Neuronal stem cell (in vitro differentiated cells): ENCODE measurements around the gene RBM42.

Experiments used
- DNase-seq: peaks from one replicate; pipeline ENCODE4 v3.0.0-alpha.2; 2013; ENCODE audit warnings: low spot score
- H2AFZ ChIP-seq: one replicate; pipeline ENCODE4 v1.6.1; 2013; ENCODE audit warnings: mild to moderate bottlenecking, low read length, inconsistent platforms
- H2AK5ac ChIP-seq: 2 replicates; pipeline ENCODE4 v1.6.1; 2013; ENCODE audit warnings: low read depth, mild to moderate bottlenecking, inconsistent platforms, low read length, moderate library complexity, mixed read lengths
- H2BK120ac ChIP-seq: 2 replicates; pipeline ENCODE4 v1.6.1; 2013; ENCODE audit warnings: low read depth, mild to moderate bottlenecking, inconsistent platforms, low read length, moderate library complexity, mixed read lengths
- H2BK12ac ChIP-seq: one replicate; pipeline ENCODE4 v1.6.1; 2013; ENCODE audit warnings: low read length, inconsistent platforms
- H2BK15ac ChIP-seq: 2 replicates; pipeline ENCODE4 v1.6.1; 2013; ENCODE audit warnings: mild to moderate bottlenecking, low read length, inconsistent platforms, mixed read lengths
- H2BK5ac ChIP-seq: one replicate; pipeline ENCODE4 v1.6.1; 2013; ENCODE audit warnings: inconsistent platforms, mild to moderate bottlenecking, low read length, moderate library complexity
- H3K14ac ChIP-seq: one replicate; pipeline ENCODE4 v1.6.1; 2013; ENCODE audit warnings: low read length, inconsistent platforms
- H3K18ac ChIP-seq: 2 replicates; pipeline ENCODE4 v1.6.1; 2013; ENCODE audit warnings: low read length, inconsistent platforms
- H3K23ac ChIP-seq: 2 replicates; pipeline ENCODE4 v1.6.1; 2013; ENCODE audit warnings: low read depth, mild to moderate bottlenecking, mixed read lengths, low read length, inconsistent platforms; ENCODE audit not compliant: poor library complexity
- H3K27ac ChIP-seq: replicated peaks from 3 replicates; pipeline ENCODE4 v1.5.1; 2013; ENCODE audit warnings: low read length, inconsistent platforms
- H3K27me3 ChIP-seq, 3 experiments: 2 replicates each; pipeline ENCODE4 v1.6.1; 2013; ENCODE audit warnings: low read length in 3 of 3, mild to moderate bottlenecking in 2 of 3, inconsistent platforms in 1 of 3, low read depth in 1 of 3, mixed read lengths in 1 of 3, moderate library complexity in 1 of 3; ENCODE audit not compliant: control insufficient read depth in 3 of 3, insufficient read depth in 3 of 3
- H3K36me3 ChIP-seq, 2 donors: replicated peaks in 1 of 2; 2 replicates each; pipeline ENCODE4 v1.6.1; 2013; ENCODE audit warnings: low read length in 2 of 2; ENCODE audit not compliant: control insufficient read depth in 2 of 2, insufficient read depth in 2 of 2
- H3K4ac ChIP-seq: 2 replicates; pipeline ENCODE4 v1.6.1; 2013; ENCODE audit warnings: inconsistent platforms, mild to moderate bottlenecking, low read length, moderate library complexity
- H3K4me1 ChIP-seq, 2 donors: 1 replicate in 1 of 2; 2 replicates in 1 of 2; pipeline ENCODE4 v1.6.1; 2013; ENCODE audit warnings: low read length in 2 of 2, low read depth in 1 of 2; ENCODE audit not compliant: control insufficient read depth in 2 of 2, insufficient read depth in 1 of 2
- H3K4me2 ChIP-seq: one replicate; pipeline ENCODE4 v1.6.1; 2013; ENCODE audit warnings: mild to moderate bottlenecking, low read length, inconsistent platforms; ENCODE audit not compliant: insufficient read depth, poor library complexity, severe bottlenecking
- H3K4me3 ChIP-seq, 2 donors: 2 replicates each; pipeline ENCODE4 v1.5.1; 2013; ENCODE audit warnings: low read length in 2 of 2, mild to moderate bottlenecking in 2 of 2, inconsistent platforms in 1 of 2, moderate library complexity in 1 of 2
- H3K79me1 ChIP-seq: one replicate; pipeline ENCODE4 v1.6.1; 2013; ENCODE audit warnings: low read depth, mild to moderate bottlenecking, inconsistent platforms, low read length, moderate library complexity
- H3K9ac ChIP-seq: one replicate; pipeline ENCODE4 v1.6.1; 2013; ENCODE audit warnings: mild to moderate bottlenecking, low read depth, low read length, inconsistent platforms; ENCODE audit not compliant: poor library complexity
- H3K9me3 ChIP-seq, 2 donors: replicated peaks in 1 of 2; 2 replicates each; pipeline versions ENCODE3 to v1.6.1; 2013; ENCODE audit warnings: low read length in 2 of 2, mild to moderate bottlenecking in 2 of 2, inconsistent platforms in 1 of 2, low read depth in 1 of 2, mixed read lengths in 1 of 2, moderate library complexity in 1 of 2; ENCODE audit not compliant: control insufficient read depth in 2 of 2, insufficient read depth in 1 of 2
- H4K8ac ChIP-seq: one replicate; pipeline ENCODE4 v1.6.1; 2013; ENCODE audit warnings: low read depth, mild to moderate bottlenecking, inconsistent platforms, low read length, moderate library complexity
- H4K91ac ChIP-seq: one replicate; pipeline ENCODE4 v1.6.1; 2013; ENCODE audit warnings: low read length, low read depth, mild to moderate bottlenecking, inconsistent platforms; ENCODE audit not compliant: poor library complexity
- WGBS, 2 donors: extraction: QIAGEN DNeasy Blood & Tissue Kit; methylation state at CpG; one replicate each; pipeline ENCODE4 v1.1.7; 2013; ENCODE audit warnings: missing lambda C conversion rate in 2 of 2, mixed read lengths in 1 of 2; ENCODE audit not compliant: insufficient read length in 2 of 2, insufficient replicate concordance in 1 of 2; ENCODE audit errors: extremely low coverage in 2 of 2; 5-methylcytosine and 5-hydroxymethylcytosine counted together

RBM42 gene

DNA sequence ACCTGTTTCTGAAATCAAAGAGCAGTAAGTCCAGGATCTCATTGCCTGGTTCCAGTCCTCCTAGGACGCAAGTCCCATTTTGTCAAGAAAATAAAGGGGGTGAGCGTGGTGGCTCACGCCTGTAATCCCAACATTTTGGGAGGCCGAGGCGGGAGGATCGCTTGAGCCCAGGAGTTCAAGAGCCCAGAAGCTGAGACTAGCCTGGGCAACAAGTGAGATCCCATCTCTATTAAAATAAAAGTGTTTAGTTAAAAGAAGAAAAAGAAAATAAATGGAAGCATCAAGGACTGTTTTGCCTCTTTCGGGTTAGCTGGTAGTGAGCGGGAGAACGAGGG is 16.6 kb upstream of the RBM42 start:
- Histone ChIP-seq H3K4me2 (no peak overlapping the region), H3K79me1 (peaks cover 4% of the 10 kb centered on the region), H3K27me3 (no peaks in the 10 kb centered on the region), H3K4me3 (peak overlapping the region in 1 of 2 donors; percentile 88), H4K8ac (no peak overlapping the region), H3K18ac (no peak overlapping the region), H3K9me3 (peaks cover 0 to 3% of the 10 kb centered on the region in 2 donors), H4K91ac (no peak overlapping the region), H2BK120ac (no peak overlapping the region), H2AFZ (peak overlapping the region; percentile 96), H2BK5ac (no peak overlapping the region), H3K23ac (no peak overlapping the region), H3K27ac (no peak overlapping the region), H3K4ac (no peak overlapping the region), H2BK15ac (no peak overlapping the region), H3K14ac (no peak overlapping the region), H2BK12ac (no peak overlapping the region), H2AK5ac (no peak overlapping the region), H3K4me1 (peaks cover 0 to 2% of the 10 kb centered on the region in 2 donors), H3K36me3 (peaks cover 15 to 28% of the 10 kb centered on the region in 2 donors), H3K9ac (peak overlapping the region; percentile 54)
- WGBS, 2 donors, result no CpG with 5 or more reads among the region's 9 CpGs
- DNase-seq, result peak; percentile 9

DNA sequence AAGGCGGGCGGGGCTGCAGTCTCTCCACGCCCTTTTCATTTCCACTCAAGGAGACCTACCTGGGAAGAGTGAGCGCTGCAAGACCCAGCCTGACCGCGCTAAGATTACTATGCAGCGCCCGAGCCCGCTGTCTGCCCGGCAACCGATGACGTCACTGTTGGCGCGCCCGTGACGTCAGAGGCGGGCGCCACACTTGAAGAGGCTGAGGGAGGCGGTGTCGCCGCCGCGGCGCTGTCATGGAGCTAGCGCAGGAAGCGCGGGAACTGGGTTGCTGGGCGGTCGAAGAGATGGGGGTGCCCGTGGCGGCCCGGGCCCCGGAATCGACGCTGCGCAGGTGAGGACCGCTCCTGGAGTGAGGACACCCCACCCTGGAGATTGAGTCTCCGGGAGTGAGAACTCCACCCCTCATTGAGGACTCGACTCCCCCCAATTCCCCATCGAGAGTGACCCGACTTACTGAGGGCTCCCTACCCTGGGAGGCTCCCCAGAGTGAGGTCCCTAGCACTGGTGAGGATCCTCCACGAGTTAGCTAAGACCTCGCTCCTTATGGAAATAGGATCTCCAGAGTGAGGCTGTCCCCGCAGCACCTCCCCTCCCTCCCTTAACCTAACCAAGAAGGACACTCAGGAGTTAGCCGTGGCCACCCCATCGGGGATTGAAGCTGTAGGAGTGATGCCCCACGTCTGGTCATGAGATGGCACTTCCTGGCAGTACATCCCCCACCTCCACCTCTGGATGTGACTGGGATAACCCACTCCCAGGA is 16.1 kb upstream of the RBM42 start, which contains the start of gene HAUS5:
Gene HAUS5 (plus strand): TSS at position 177 of the 763 bp plus-strand sequence. CDS start 60 bp downstream, at position 237.
- Histone ChIP-seq H3K14ac (peak within 1 kb of the TSS; percentile 14), H3K23ac (peak within 1 kb of the TSS; percentile 69), H2BK12ac (no peak within 1 kb of the TSS), H4K91ac (no peak within 1 kb of the TSS), H2BK15ac (peak within 1 kb of the TSS; percentile 14), H3K27ac (no peak within 1 kb of the TSS), H3K4me3 (peak within 1 kb of the TSS; percentile 88 to 89), H3K4me2 (peak within 1 kb of the TSS; percentile 91), H3K18ac (peak within 1 kb of the TSS; percentile 97), H2BK120ac (no peak within 1 kb of the TSS), H3K4me1 (peaks cover 0 to 2% of the 10 kb centered on the region in 2 donors), H3K9ac (peak within 1 kb of the TSS; percentile 96), H2BK5ac (no peak within 1 kb of the TSS), H3K4ac (no peak within 1 kb of the TSS), H3K27me3 (no peaks in the 10 kb centered on the region), H3K36me3 (peaks cover 20 to 34% of the 10 kb centered on the region in 2 donors), H2AFZ (peak within 1 kb of the TSS; percentile 96), H3K9me3 (peaks cover 0 to 3% of the 10 kb centered on the region in 2 donors), H3K79me1 (peaks cover 4% of the 10 kb centered on the region), H2AK5ac (peak within 1 kb of the TSS; percentile 93), H4K8ac (peak within 1 kb of the TSS; percentile 99)
- peak; percentile 95 for DNase-seq
- no CpG with 5 or more reads among the region's 47 CpGs for WGBS, 2 donors

DNA sequence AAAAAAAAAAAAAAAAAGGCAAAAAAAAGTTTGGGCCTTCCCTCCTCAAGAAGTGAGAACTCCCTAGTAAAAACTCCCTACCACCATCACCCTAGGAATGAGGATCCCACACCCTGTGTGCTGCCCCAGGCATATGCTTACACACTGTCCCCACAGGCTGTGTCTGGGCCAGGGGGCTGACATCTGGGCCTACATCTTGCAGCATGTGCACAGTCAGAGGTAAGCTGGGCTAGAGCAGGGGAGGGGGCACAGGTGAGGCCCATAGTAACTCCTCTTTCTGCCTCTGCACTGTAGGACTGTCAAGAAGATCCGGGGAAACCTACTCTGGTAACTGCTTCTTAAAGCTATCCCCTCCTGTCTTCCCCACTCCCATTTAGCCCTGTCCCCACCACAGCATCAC is 15.3 kb upstream of the RBM42 start:
- no peaks in the 10 kb centered on the region for H3K9me3 ChIP-seq
- H4K91ac ChIP-seq, result no peak overlapping the region
- no peak overlapping the region for H2BK5ac ChIP-seq
- H3K4me3 ChIP-seq, result peak overlapping the region; percentile 40 to 88
- no peak overlapping the region for H3K27ac ChIP-seq
- no peak overlapping the region for H3K9ac ChIP-seq
- H3K18ac ChIP-seq, result no peak overlapping the region
- no peak overlapping the region for H3K23ac ChIP-seq
- peaks cover 22 to 41% of the 10 kb centered on the region in 2 donors for H3K36me3 ChIP-seq
- H2BK12ac ChIP-seq, result no peak overlapping the region
- no CpG with 5 or more reads among the region's 1 CpG for WGBS, 2 donors
- no peak overlapping the region for H3K14ac ChIP-seq
- no peak overlapping the region for H2BK120ac ChIP-seq
- H2AFZ ChIP-seq, result no peak overlapping the region
- no peaks in the 10 kb centered on the region for H3K27me3 ChIP-seq
- peak overlapping the region; percentile 91 for H3K4me2 ChIP-seq
- H2BK15ac ChIP-seq, result no peak overlapping the region
- H2AK5ac ChIP-seq, result no peak overlapping the region
- H3K79me1 ChIP-seq, result peaks cover 6% of the 10 kb centered on the region
- peaks cover 0 to 2% of the 10 kb centered on the region in 2 donors for H3K4me1 ChIP-seq
- no peak overlapping the region for H3K4ac ChIP-seq
- H4K8ac ChIP-seq, result no peak overlapping the region
- DNase-seq, result no peak

DNA sequence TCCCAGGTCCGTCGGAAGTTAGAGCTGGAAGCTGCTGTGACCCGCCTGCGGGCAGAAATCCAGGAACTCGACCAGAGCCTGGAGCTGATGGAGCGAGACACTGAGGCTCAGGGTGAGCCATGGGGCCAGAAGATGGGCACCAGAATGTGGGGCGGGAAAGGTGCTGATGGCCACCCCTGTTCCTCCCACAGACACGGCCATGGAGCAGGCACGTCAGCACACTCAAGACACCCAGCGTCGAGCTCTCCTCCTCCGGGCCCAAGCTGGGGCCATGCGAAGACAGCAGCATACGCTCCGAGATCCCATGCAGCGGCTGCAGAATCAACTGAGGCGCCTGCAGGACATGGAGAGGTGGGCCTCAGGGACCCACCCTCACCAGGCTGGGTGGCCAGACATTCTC is 13.8 kb upstream of the RBM42 start:
- Histone ChIP-seq H3K27me3 (no peaks in the 10 kb centered on the region), H3K36me3 (peaks cover 26 to 54% of the 10 kb centered on the region in 2 donors), H2BK120ac (no peak overlapping the region), H4K8ac (no peak overlapping the region), H3K9me3 (no peaks in the 10 kb centered on the region), H2BK12ac (no peak overlapping the region), H3K9ac (no peak overlapping the region), H3K4ac (no peak overlapping the region), H3K27ac (no peak overlapping the region), H2BK5ac (no peak overlapping the region), H3K79me1 (peaks cover 6% of the 10 kb centered on the region), H4K91ac (no peak overlapping the region), H3K23ac (no peak overlapping the region), H3K18ac (no peak overlapping the region), H2AFZ (no peak overlapping the region), H3K4me1 (peaks cover 0 to 2% of the 10 kb centered on the region in 2 donors), H3K4me3 (no peak overlapping the region), H3K4me2 (no peak overlapping the region), H3K14ac (no peak overlapping the region), H2BK15ac (no peak overlapping the region), H2AK5ac (no peak overlapping the region)
- no peak for DNase-seq
- WGBS, 2 donors, result no CpG with 5 or more reads among the region's 17 CpGs
